Measurements from ENCODE around the gene PRRC2A. TPM values are rescaled to one million over a fixed set of nuclear protein-coding genes. Genes with fewer than 3 reads are reported as not detected.

Gene PRRC2A
- total RNA-seq, 6 donors from 2014 or later = 80.1 to 154 (median 125) TPM

DNA sequence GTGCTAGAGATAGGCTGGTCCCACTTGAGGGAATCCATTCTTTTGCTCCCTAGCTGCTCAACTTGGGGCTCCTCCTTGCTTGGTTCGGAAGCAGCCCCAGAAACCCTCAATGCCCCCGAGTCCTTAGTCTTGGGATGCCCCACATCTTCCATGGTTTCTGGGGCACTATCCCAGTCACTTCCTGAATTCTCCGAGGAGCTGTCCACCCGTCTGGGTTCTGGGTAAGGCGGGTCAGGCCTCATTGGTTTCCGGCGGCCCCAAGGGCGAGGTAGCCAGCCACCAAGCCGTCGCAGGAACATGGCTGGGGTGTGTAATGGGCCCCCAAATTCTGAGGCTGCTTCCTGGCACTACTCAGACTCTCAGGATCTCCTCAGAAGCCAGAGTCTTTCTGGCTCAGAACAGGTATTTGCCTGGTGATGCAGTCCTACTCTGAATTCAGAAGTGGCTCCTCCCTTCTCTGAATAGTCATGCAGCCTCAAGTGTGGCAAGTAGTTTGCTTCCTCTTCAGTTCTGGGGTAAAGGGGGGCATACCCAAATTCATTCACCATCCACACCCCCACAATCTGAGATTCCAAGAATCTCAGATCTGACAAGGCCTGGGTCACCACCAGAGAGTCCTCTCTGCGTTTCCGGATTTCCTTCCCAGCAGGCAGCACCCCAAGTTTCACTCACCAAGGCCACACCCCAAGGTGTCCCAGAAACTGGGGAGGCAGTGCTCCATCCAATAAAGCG is 39.3 kb downstream of the PRRC2A start:
- Histone ChIP-seq H3K36me3 (peaks cover 0 to 42% (median 17%) of the 10 kb centered on the region in 4 donors), H3K27me3 (no peaks in the 10 kb centered on the region), H3K9me3 (no peaks in the 10 kb centered on the region), H3K4me1 (peaks cover 46 to 68% (median 52%) of the 10 kb centered on the region in 4 donors), H3K4me3 (peak overlapping the region; percentile 64 to 92 (median 64)), H3K27ac (peak overlapping the region; percentile 84 to 97 (median 90))
- DNase-seq (peak in 1 of 2 donors; percentile 45), ATAC-seq (ENCODE audit: low FRiP score in 2 of 2) (peak; percentile 25 to 34)
- WGBS, 2 donors = 22 to 28% methylated on average over 6 to 10 of the region's 13 CpGs
- TF ChIP-seq POLR2A (IDR thresholded peaks at IDR 0.05) (no peak), EP300 (IDR thresholded peaks at IDR 0.05) (no peak), POLR2AphosphoS5 (IDR thresholded peaks at IDR 0.05) (no peak)
- TF ChIP-seq, protein P1, sequence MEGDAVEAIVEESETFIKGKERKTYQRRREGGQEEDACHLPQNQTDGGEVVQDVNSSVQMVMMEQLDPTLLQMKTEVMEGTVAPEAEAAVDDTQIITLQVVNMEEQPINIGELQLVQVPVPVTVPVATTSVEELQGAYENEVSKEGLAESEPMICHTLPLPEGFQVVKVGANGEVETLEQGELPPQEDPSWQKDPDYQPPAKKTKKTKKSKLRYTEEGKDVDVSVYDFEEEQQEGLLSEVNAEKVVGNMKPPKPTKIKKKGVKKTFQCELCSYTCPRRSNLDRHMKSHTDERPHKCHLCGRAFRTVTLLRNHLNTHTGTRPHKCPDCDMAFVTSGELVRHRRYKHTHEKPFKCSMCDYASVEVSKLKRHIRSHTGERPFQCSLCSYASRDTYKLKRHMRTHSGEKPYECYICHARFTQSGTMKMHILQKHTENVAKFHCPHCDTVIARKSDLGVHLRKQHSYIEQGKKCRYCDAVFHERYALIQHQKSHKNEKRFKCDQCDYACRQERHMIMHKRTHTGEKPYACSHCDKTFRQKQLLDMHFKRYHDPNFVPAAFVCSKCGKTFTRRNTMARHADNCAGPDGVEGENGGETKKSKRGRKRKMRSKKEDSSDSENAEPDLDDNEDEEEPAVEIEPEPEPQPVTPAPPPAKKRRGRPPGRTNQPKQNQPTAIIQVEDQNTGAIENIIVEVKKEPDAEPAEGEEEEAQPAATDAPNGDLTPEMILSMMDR (IDR thresholded peaks at IDR 0.05) = no peak

DNA sequence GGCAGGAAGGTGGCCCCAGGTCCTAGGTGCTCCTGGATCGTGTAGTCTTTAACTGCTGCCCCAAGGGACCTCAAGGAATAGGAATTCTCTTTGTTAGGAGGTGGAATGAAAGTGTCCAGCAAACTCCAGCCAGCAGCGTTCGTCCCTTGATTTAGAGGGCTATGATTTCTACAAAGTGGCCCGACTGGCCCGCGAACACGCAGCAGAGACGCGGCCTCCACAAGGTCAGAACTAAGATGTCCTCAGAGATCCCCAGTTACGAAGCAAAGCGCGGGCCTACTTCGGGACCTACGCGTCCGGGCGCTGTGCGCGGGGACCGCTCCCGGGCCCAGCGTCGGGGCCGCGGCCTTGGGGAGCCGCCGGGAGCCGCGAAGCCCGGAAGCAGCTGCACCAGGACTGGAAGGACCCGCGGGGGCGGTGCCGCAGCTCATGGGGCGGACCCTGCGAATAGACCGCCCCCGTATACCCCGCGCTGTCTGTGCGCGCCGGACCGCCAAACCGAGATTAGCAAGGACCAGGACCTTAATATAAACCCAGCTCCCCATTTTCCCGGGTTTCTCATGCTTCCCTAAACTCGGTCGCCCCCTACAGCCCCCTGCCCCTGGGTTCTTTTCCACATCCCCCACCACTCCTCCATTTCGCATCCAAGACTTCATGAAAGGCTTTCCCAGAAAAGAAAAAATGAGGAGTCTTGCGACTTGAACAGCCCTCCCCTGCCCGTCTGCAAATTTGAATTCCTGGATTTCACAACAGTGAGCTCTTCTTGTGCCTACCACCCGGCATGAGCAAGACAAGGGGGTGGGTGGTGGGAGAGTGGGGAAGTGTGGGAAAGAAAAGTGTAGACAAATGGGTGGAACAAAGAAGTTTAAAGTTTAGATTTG is 40.1 kb downstream of the PRRC2A start, which contains the start of gene C6orf47:
Gene C6orf47 (minus strand): TSS at position 398 of the 881 bp plus-strand sequence. CDS start 831 bp downstream, outside the sequence.
- WGBS, 2 donors = 0 to 1% methylated on average over 36 to 42 of the region's 52 CpGs
- Histone ChIP-seq H3K27ac (peak within 1 kb of the TSS; percentile 84 to 97 (median 90)), H3K4me1 (peaks cover 46 to 68% (median 52%) of the 10 kb centered on the region in 4 donors), H3K27me3 (no peaks in the 10 kb centered on the region), H3K36me3 (peaks cover 0 to 37% (median 17%) of the 10 kb centered on the region in 4 donors), H3K9me3 (no peaks in the 10 kb centered on the region), H3K4me3 (peak within 1 kb of the TSS; percentile 64 to 92 (median 64))
- DNase-seq (peak; percentile 93 to 97), ATAC-seq (ENCODE audit: low FRiP score in 2 of 2) (peak; percentile 88 to 89)
- TF ChIP-seq, protein P1 (IDR thresholded peaks at IDR 0.05) = peak in 1 of 6 experiments; percentile 14
- TF ChIP-seq POLR2A (IDR thresholded peaks at IDR 0.05) (peak; percentile 43 to 95 (median 86)), POLR2AphosphoS5 (IDR thresholded peaks at IDR 0.05) (peak; percentile 91 to 95), EP300 (IDR thresholded peaks at IDR 0.05) (no peak)

DNA sequence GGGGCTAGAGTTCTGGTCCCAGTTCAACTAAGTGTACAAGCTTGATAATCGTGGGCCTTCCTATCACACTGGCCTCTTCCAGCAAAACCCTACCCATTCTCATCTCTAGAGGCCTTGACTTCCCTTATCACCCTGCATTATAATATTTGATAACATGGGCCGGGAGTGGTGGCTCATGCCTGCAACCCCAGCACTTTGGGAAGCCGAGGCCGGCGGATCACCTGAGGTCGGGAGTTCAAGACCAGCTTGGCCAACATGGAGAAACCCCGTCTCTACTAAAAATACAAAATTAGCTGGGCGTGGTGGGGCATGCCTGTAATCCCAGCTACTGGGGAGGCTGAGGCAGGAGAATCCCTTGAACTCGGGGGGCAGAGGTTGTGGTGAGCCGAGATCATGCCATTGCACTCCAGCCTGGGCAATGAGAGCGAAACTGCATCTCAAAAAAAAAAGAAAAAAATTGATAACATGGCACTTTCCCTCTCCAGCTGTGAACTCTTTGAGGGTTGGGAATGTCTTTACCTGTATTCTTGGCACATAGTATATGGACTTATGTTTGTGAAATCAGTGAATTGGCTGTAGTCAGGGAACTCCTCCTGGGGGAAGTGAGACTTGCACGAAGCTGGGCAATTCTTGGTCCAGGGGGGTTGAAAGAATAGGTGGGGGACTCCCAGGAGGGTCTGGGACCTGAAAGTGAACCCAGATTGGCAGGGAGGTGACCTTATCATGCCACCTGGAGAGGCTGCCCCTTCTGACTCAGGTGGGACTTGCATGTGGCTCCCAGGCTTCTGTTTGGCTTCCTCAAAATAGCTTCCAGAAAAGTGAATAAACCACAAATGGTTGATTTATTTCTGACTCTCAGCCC is 41.0 kb downstream of the PRRC2A start:
- H3K9me3 ChIP-seq = no peaks in the 10 kb centered on the region
- 82% methylated on average over 12 of the region's 12 CpGs for WGBS, 2 donors
- peaks cover 49 to 71% (median 53%) of the 10 kb centered on the region in 4 donors for H3K4me1 ChIP-seq
- H3K36me3 ChIP-seq = peaks cover 0 to 29% (median 17%) of the 10 kb centered on the region in 4 donors
- TF ChIP-seq POLR2AphosphoS5 (IDR thresholded peaks at IDR 0.05) = no peak
- TF ChIP-seq POLR2A (IDR thresholded peaks at IDR 0.05) = no peak
- TF ChIP-seq, protein P1 (IDR thresholded peaks at IDR 0.05) = no peak
- no peaks in the 10 kb centered on the region for H3K27me3 ChIP-seq
- ATAC-seq (ENCODE audit: low FRiP score in 2 of 2) (no peak), DNase-seq (no peak)
- peak overlapping the region; percentile 84 to 97 (median 90) for H3K27ac ChIP-seq
- peak overlapping the region in 2 of 4 donors; percentile 64 for H3K4me3 ChIP-seq

DNA sequence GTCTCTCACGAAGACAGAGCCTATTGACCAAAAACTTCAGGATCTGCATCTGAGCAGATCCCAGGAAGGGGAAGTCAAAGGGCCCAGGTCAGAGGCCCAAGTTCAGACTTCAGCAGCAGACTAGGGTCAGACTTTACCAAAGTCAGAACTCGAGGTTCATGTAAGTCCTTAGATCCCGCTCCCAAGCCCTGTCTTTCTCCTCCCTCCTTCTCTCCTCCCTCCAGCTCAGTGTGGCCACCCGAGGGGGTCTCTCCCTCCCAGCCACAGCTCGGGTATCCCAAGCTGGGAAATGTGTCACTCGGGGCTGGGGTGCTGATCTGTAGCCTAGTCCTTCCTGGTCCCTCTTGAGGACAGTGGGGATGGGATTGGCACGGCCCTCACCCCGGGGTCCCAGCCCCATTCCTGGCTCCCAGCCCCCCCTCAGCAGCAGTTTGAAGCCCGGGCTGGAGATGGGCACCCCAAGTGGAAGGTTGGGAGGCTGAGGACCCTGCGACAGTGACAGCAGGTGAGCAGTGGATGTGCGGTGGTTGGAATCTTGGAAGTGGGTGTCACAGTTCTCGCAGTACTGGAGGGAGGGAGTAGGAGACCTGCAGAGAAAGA is 41.7 kb downstream of the PRRC2A start:
- H3K9me3 ChIP-seq = no peaks in the 10 kb centered on the region
- H3K4me1 ChIP-seq = peaks cover 55 to 76% (median 61%) of the 10 kb centered on the region in 4 donors
- H3K27me3 ChIP-seq = no peaks in the 10 kb centered on the region
- 91% methylated on average over 12 of the region's 12 CpGs for WGBS, 2 donors
- H3K4me3 ChIP-seq = no peak overlapping the region
- TF ChIP-seq, protein P1 (IDR thresholded peaks at IDR 0.05) = no peak
- TF ChIP-seq POLR2A (IDR thresholded peaks at IDR 0.05) = no peak
- TF ChIP-seq EP300 (IDR thresholded peaks at IDR 0.05) = no peak
- no peak for TF ChIP-seq POLR2AphosphoS5 (IDR thresholded peaks at IDR 0.05)
- ATAC-seq (ENCODE audit: low FRiP score in 2 of 2) (no peak), DNase-seq (no peak)
- H3K36me3 ChIP-seq = peaks cover 0 to 28% (median 17%) of the 10 kb centered on the region in 4 donors
- peak overlapping the region in 3 of 4 donors; percentile 12 to 97 (median 92) for H3K27ac ChIP-seq

Data from upper lobe of left lung (tissue), 6 donors.